Measurements from ENCODE around the gene EYA3. TPM values are rescaled to one million over a fixed set of nuclear protein-coding genes. Genes with fewer than 3 reads are reported as not detected.

The EYA3 gene
- total RNA-seq, 1 donor from 2014 or later, result 22.1 TPM

DNA sequence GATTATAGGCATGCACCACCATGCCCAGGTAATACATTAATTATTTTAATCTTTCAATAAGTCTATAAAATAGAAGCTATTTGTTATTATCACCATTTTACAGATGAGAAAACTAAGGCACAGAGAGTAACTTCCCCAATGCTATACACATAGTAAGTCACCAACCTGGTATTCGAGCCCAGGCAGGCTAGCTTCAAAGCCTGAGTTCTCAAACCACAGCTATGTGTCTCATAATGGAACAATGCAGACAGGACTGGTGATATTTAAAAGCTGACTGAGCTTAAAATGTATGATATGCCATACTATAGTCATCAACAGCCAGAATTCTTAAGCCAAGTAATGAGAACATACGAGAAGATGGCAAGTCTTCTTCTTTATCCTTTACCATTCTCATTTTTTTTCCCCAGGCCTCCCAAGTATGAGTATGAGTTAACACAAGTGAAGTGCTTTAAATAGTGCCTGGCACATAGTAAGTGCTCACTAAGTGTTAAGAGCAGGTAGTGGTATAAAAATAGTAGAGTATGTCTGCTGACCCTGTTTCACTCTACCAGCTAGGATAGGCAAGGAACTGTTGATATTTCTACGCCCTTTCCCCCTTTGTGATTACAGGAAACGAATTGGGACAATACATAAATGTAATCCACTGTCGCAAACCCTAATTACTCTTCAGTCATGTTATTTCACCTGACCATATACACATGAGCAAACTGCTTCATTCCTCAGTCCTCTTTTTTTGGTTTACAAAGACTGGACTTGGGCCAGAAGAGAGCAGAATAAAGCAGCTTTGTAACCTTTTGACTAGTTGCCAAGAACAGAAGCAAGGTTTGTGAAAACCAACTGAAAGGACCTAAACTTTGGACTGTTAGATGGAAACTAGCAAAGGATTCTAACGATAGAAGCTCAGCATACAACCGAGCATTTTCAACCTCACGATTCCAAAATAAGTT, 9.5 kb downstream of the EYA3 start:
- FAIRE-seq, result peak; percentile 45
- Histone ChIP-seq H3K79me2 (ENCODE audit: insufficient read depth, low read length) (peaks cover 85% of the 10 kb centered on the region), H3K27me3 (ENCODE audit: insufficient read depth, low read length) (no peaks in the 10 kb centered on the region), H3K4me1 (ENCODE audit: insufficient read depth, low read length) (peaks cover 16% of the 10 kb centered on the region), H3K9ac (ENCODE audit: low read length) (peak overlapping the region; percentile 56), H3K27ac (ENCODE audit: low read depth, low read length) (peak overlapping the region; percentile 79), H4K20me1 (ENCODE audit: insufficient read depth, low read length) (peaks cover 22% of the 10 kb centered on the region), H3K9me3 (ENCODE audit: insufficient read depth, low read depth, low read length) (no peaks in the 10 kb centered on the region), H3K36me3 (ENCODE audit: insufficient read depth, low read length) (peaks cover 2% of the 10 kb centered on the region), H2AFZ (ENCODE audit: low read depth, low read length) (no peak overlapping the region), H3K4me3 (ENCODE audit: insufficient read depth, low read depth, low read length) (no peak overlapping the region), H3K4me2 (ENCODE audit: low read length) (peak overlapping the region; percentile 64)
- Mint-ChIP-seq H3K36me3 (ENCODE audit: low read depth, unreplicated experiment) (no peaks in the 10 kb centered on the region), H3K9me3 (ENCODE audit: unreplicated experiment) (no peaks in the 10 kb centered on the region), H3K4me3 (ENCODE audit: unreplicated experiment) (no peak overlapping the region), H3K27ac (ENCODE audit: unreplicated experiment) (peak overlapping the region; percentile 89), H3K27me3 (ENCODE audit: low read depth, unreplicated experiment) (no peaks in the 10 kb centered on the region), H3K4me1 (ENCODE audit: low read depth, unreplicated experiment) (peaks cover 31% of the 10 kb centered on the region)
- DNase-seq (ENCODE audit: low read depth), result peak; percentile 93
- no peak for TF ChIP-seq EZH2 (IDR thresholded peaks at IDR 0.05; ENCODE audit: insufficient read depth, low read length)
- TF ChIP-seq, protein P1, sequence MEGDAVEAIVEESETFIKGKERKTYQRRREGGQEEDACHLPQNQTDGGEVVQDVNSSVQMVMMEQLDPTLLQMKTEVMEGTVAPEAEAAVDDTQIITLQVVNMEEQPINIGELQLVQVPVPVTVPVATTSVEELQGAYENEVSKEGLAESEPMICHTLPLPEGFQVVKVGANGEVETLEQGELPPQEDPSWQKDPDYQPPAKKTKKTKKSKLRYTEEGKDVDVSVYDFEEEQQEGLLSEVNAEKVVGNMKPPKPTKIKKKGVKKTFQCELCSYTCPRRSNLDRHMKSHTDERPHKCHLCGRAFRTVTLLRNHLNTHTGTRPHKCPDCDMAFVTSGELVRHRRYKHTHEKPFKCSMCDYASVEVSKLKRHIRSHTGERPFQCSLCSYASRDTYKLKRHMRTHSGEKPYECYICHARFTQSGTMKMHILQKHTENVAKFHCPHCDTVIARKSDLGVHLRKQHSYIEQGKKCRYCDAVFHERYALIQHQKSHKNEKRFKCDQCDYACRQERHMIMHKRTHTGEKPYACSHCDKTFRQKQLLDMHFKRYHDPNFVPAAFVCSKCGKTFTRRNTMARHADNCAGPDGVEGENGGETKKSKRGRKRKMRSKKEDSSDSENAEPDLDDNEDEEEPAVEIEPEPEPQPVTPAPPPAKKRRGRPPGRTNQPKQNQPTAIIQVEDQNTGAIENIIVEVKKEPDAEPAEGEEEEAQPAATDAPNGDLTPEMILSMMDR (IDR thresholded peaks at IDR 0.05; ENCODE audit: insufficient read depth, low read depth, low read length), result no peak

DNA sequence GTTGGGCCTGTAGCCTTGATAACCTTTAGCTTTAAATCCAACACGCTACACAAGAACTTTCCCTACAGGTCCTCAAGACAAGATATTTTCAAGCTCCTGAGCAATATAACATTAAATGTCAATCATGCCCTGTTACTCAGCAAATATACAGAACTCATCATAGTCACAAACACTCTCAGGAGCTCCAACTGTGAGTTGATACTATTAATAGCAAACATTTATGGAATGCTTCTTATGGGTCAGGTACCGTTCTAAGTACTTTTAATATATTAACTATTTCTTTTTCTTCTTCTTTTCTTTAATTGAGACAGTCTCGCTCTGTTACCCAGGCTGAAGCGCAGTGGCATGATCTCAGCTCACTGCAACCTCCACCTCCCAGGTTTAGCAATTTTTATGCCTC, 10.1 kb downstream of the EYA3 start:
- H3K4me3 ChIP-seq (ENCODE audit: insufficient read depth, low read depth, low read length), result no peak overlapping the region
- H4K20me1 ChIP-seq (ENCODE audit: insufficient read depth, low read length), result peaks cover 22% of the 10 kb centered on the region
- H3K79me2 ChIP-seq (ENCODE audit: insufficient read depth, low read length), result peaks cover 85% of the 10 kb centered on the region
- DNase-seq (ENCODE audit: low read depth), result no peak
- TF ChIP-seq, protein P1 (IDR thresholded peaks at IDR 0.05; ENCODE audit: insufficient read depth, low read depth, low read length), result no peak
- TF ChIP-seq EZH2 (IDR thresholded peaks at IDR 0.05; ENCODE audit: insufficient read depth, low read length), result no peak
- Mint-ChIP-seq H3K36me3 (ENCODE audit: low read depth, unreplicated experiment) (no peaks in the 10 kb centered on the region), H3K27me3 (ENCODE audit: low read depth, unreplicated experiment) (no peaks in the 10 kb centered on the region), H3K27ac (ENCODE audit: unreplicated experiment) (peak overlapping the region; percentile 89), H3K9me3 (ENCODE audit: unreplicated experiment) (no peaks in the 10 kb centered on the region), H3K4me3 (ENCODE audit: unreplicated experiment) (no peak overlapping the region), H3K4me1 (ENCODE audit: low read depth, unreplicated experiment) (peaks cover 29% of the 10 kb centered on the region)
- no peak overlapping the region for H2AFZ ChIP-seq (ENCODE audit: low read depth, low read length)
- no peaks in the 10 kb centered on the region for H3K9me3 ChIP-seq (ENCODE audit: insufficient read depth, low read depth, low read length)
- H3K27ac ChIP-seq (ENCODE audit: low read depth, low read length), result peak overlapping the region; percentile 3
- FAIRE-seq, result no peak
- no peaks in the 10 kb centered on the region for H3K27me3 ChIP-seq (ENCODE audit: insufficient read depth, low read length)
- peaks cover 16% of the 10 kb centered on the region for H3K4me1 ChIP-seq (ENCODE audit: insufficient read depth, low read length)
- H3K9ac ChIP-seq (ENCODE audit: low read length), result no peak overlapping the region
- peaks cover 2% of the 10 kb centered on the region for H3K36me3 ChIP-seq (ENCODE audit: insufficient read depth, low read length)
- H3K4me2 ChIP-seq (ENCODE audit: low read length), result no peak overlapping the region
